HepG2 (cell line): ENCODE measurements around the gene KIF2C. TPM values are rescaled to one million over a fixed set of nuclear protein-coding genes. Genes with fewer than 3 reads are reported as not detected.

Experiments used
- CHD2 ChIP-seq: IDR thresholded peaks from 2 replicates; pipeline ENCODE4 v1.6.1; 2011; ENCODE audit warnings: low read depth, low read length, improper control_type of control experiment
- CHD4 ChIP-seq: fragments of 200-600 bp; sonication (generic); IDR thresholded peaks from 2 replicates; pipeline ENCODE4 v1.7.0; 2017; ENCODE audit warnings: mild to moderate bottlenecking, low read length, borderline replicate concordance
- CREM ChIP-seq, 2 experiments: sonication (generic) in 1 of 2; formaldehyde crosslinking in 1 of 2; IDR thresholded peaks; 2 replicates each; pipeline versions ENCODE4 v1.4.0 to v1.6.1; 2016 to 2020; ENCODE audit warnings: antibody characterized with exemption in 1 of 2, mild to moderate bottlenecking in 1 of 2, missing genetic modification reagents in 1 of 2
- GZF1 ChIP-seq: sonication (generic); formaldehyde crosslinking; IDR thresholded peaks from 2 replicates; pipeline ENCODE4 v1.5.1; 2020; ENCODE audit warnings: mild to moderate bottlenecking, missing genetic modification reagents
- HHEX ChIP-seq: IDR thresholded peaks from 2 replicates; pipeline ENCODE4 v1.6.1; 2016; ENCODE audit warnings: control low read depth
- KDM5A ChIP-seq: fragments of 200-600 bp; sonication (generic); IDR thresholded peaks from 2 replicates; pipeline ENCODE4 v1.7.0; 2018; ENCODE audit warnings: antibody characterized with exemption, mild to moderate bottlenecking, low read length, borderline replicate concordance
- NCOA5 ChIP-seq: sonication (generic); formaldehyde crosslinking; IDR thresholded peaks from 2 replicates; pipeline ENCODE4 v1.4.0; 2020; ENCODE audit warnings: missing genetic modification reagents
- RARG ChIP-seq: sonication (generic); formaldehyde crosslinking; IDR thresholded peaks from 2 replicates; pipeline ENCODE4 v1.4.0; 2020; ENCODE audit warnings: low read depth, mild to moderate bottlenecking, missing genetic modification reagents
- RERE ChIP-seq: IDR thresholded peaks from 2 replicates; pipeline ENCODE4 v1.6.1; 2016; ENCODE audit warnings: low read depth, missing genetic modification reagents, missing compliant biosample characterization
- RFX1 ChIP-seq: fragments of 450-650 bp; IDR thresholded peaks from 2 replicates; pipeline ENCODE4 v1.6.1; 2017
- STAG1 ChIP-seq: sonication (generic); formaldehyde crosslinking; IDR thresholded peaks from 2 replicates; pipeline ENCODE4 v1.4.0; 2020; ENCODE audit warnings: missing genetic modification reagents
- U2AF2 ChIP-seq: fragments of 200-400 bp; formaldehyde crosslinking; IDR thresholded peaks from 2 replicates; pipeline ENCODE4 v1.6.1; 2017; ENCODE audit warnings: low read depth, mild to moderate bottlenecking, low read length
- ZNF460 ChIP-seq: sonication (generic); formaldehyde crosslinking; IDR thresholded peaks from 2 replicates; pipeline ENCODE4 v1.5.1; 2020; ENCODE audit warnings: missing genetic modification reagents, mild to moderate bottlenecking, borderline replicate concordance
- ZNF598 ChIP-seq: sonication (generic); formaldehyde crosslinking; IDR thresholded peaks from 2 replicates; pipeline ENCODE4 v1.5.1; 2020; ENCODE audit warnings: mild to moderate bottlenecking, missing genetic modification reagents, borderline replicate concordance
- ZNF660 ChIP-seq: sonication (generic); formaldehyde crosslinking; IDR thresholded peaks from 2 replicates; pipeline ENCODE4 v1.5.1; 2020; ENCODE audit warnings: mild to moderate bottlenecking, low read depth, missing genetic modification reagents, borderline replicate concordance
- ZNF772 ChIP-seq: sonication (generic); formaldehyde crosslinking; IDR thresholded peaks from 2 replicates; pipeline ENCODE4 v1.5.0; 2020; ENCODE audit warnings: mild to moderate bottlenecking, missing genetic modification reagents
- ZSCAN12 ChIP-seq: sonication (generic); formaldehyde crosslinking; IDR thresholded peaks from 2 replicates; pipeline ENCODE4 v1.9.0; 2021; ENCODE audit warnings: mild to moderate bottlenecking, missing genetic modification reagents
- polyA plus RNA-seq, 8 experiments: library from polyadenylated mRNA; depleted of rRNA in 3 of 8; stranded (reverse) in 7 of 8; unstranded in 1 of 8; fragments of >200 nt; fragmentation: Illumina TruSeq in 4 of 8; extraction: Trizol in 4 of 8; gene quantifications; 2 replicates each; pipeline versions ENCODE4 v1.2.1 to v1.2.3, GENCODE V29; 2011 to 2016; ENCODE audit warnings: low read depth in 4 of 8, missing spikeins in 1 of 8, mixed read lengths in 1 of 8; ENCODE audit not compliant: insufficient read depth in 1 of 8
- total RNA-seq, 5 experiments: library from RNA; depleted of rRNA; stranded (reverse); fragments of >200 nt; fragmentation: Illumina TruSeq; extraction: Trizol; gene quantifications; 2 replicates each; pipeline ENCODE4 v1.2.3, GENCODE V29; 2016; ENCODE audit warnings: low read depth in 1 of 5
- TF ChIP-seq, protein P1 (sequence below): sonication (generic); formaldehyde crosslinking; IDR thresholded peaks from 2 replicates; pipeline ENCODE4 v1.5.1; 2020; ENCODE audit warnings: missing genetic modification reagents, mild to moderate bottlenecking, borderline replicate concordance
- TF ChIP-seq, protein P2 (sequence below): sonication (generic); formaldehyde crosslinking; IDR thresholded peaks from 2 replicates; pipeline ENCODE4 v1.4.0; 2020; ENCODE audit warnings: mild to moderate bottlenecking, missing genetic modification reagents
- TF ChIP-seq, protein P3 (sequence below): sonication (generic); formaldehyde crosslinking; IDR thresholded peaks from 2 replicates; pipeline ENCODE4 v1.5.1; 2020; ENCODE audit warnings: missing genetic modification reagents, mild to moderate bottlenecking, borderline replicate concordance

The KIF2C gene
- total and polyA plus RNA-seq, 2 of the 13 experiments (the other 11 are each of a cell fraction or from before 2014, with no cell fraction given), result 29.7 to 53.7 TPM

- TF ChIP-seq ZNF460 (CRISPR knock-in tag), result no peak
- no peak for TF ChIP-seq KDM5A
- no peak for TF ChIP-seq RFX1
- no peak for TF ChIP-seq ZSCAN12
- no peak for TF ChIP-seq GZF1
- no peak for TF ChIP-seq ZNF772 (CRISPR knock-in tag)
- TF ChIP-seq, protein P1, sequence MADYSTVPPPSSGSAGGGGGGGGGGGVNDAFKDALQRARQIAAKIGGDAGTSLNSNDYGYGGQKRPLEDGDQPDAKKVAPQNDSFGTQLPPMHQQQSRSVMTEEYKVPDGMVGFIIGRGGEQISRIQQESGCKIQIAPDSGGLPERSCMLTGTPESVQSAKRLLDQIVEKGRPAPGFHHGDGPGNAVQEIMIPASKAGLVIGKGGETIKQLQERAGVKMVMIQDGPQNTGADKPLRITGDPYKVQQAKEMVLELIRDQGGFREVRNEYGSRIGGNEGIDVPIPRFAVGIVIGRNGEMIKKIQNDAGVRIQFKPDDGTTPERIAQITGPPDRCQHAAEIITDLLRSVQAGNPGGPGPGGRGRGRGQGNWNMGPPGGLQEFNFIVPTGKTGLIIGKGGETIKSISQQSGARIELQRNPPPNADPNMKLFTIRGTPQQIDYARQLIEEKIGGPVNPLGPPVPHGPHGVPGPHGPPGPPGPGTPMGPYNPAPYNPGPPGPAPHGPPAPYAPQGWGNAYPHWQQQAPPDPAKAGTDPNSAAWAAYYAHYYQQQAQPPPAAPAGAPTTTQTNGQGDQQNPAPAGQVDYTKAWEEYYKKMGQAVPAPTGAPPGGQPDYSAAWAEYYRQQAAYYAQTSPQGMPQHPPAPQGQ (CRISPR knock-in tag), result peak; percentile 96; the same call in 1 of the 2 replicates
- TF ChIP-seq, protein P2, sequence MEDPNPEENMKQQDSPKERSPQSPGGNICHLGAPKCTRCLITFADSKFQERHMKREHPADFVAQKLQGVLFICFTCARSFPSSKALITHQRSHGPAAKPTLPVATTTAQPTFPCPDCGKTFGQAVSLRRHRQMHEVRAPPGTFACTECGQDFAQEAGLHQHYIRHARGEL (CRISPR knock-in tag), result no peak
- TF ChIP-seq STAG1, result no peak
- no peak for TF ChIP-seq CHD2
- TF ChIP-seq CREM (IDR thresholded peaks at IDR 0.05), result peak; percentile 82
- TF ChIP-seq CREM (CRISPR knock-in tag; IDR thresholded peaks at IDR 0.05), result no peak
- TF ChIP-seq, protein P3, sequence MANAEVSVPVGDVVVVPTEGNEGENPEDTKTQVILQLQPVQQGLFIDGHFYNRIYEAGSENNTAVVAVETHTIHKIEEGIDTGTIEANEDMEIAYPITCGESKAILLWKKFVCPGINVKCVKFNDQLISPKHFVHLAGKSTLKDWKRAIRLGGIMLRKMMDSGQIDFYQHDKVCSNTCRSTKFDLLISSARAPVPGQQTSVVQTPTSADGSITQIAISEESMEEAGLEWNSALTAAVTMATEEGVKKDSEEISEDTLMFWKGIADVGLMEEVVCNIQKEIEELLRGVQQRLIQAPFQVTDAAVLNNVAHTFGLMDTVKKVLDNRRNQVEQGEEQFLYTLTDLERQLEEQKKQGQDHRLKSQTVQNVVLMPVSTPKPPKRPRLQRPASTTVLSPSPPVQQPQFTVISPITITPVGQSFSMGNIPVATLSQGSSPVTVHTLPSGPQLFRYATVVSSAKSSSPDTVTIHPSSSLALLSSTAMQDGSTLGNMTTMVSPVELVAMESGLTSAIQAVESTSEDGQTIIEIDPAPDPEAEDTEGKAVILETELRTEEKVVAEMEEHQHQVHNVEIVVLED (CRISPR knock-in tag), result peak; percentile 67; the same call in 1 of the 2 replicates
- TF ChIP-seq CHD4, result no peak
- no peak for TF ChIP-seq RARG (CRISPR knock-in tag)
- no peak for TF ChIP-seq ZNF660
- TF ChIP-seq ZNF598 (CRISPR knock-in tag), result no peak
- no peak for TF ChIP-seq HHEX (CRISPR knock-in tag)
- 0 out of 2 replicates have a peak, but pooled peaks have one; percentile 78 for TF ChIP-seq RERE
- no peak for TF ChIP-seq NCOA5 (CRISPR knock-in tag)
- TF ChIP-seq U2AF2, result no peak
Observed at GRCh38 chr1:44721485-44722361, 17.9 kb upstream of the KIF2C start (continued).
